Kidney (tissue), 22 donors: Measurements from ENCODE around the gene ICOSLG. TPM values are rescaled to one million over a fixed set of nuclear protein-coding genes. Genes with fewer than 3 reads are reported as not detected.
"Not testable (repeated sequence)": the region's sequence is repeated elsewhere in the genome, so short reads cannot be mapped to it uniquely, and the experiment has no call there.

Source experiments
- DNase-seq, 5 donors: peaks; one replicate each; pipeline ENCODE4 v3.0.0-alpha.2; 2013 to 2020
- FAIRE-seq: peaks from 2 replicates; lab custom pipeline; 2012; peaks lifted over from hg19 to GRCh38; lab: Jason Lieb, UNC
- H3K27ac ChIP-seq, 2 donors: one replicate each; pipeline ENCODE4 v1.7.0; 2013; ENCODE audit warnings: low read depth in 2 of 2, low read length in 2 of 2, inconsistent platforms in 1 of 2
- H3K27me3 ChIP-seq: one replicate; pipeline ENCODE4 v1.7.1; 2013; ENCODE audit warnings: low read length, inconsistent platforms; ENCODE audit not compliant: control insufficient read depth, insufficient read depth
- H3K36me3 ChIP-seq, 3 donors: one replicate each; pipeline versions ENCODE4 v1.7.0 to v1.7.1; 2013; ENCODE audit warnings: low read length in 3 of 3, control low read depth in 1 of 3, inconsistent platforms in 1 of 3; ENCODE audit not compliant: insufficient read depth in 3 of 3, control insufficient read depth in 2 of 3
- H3K4me1 ChIP-seq, 3 donors: one replicate each; pipeline versions ENCODE4 v1.7.0 to v1.7.1; 2013; ENCODE audit warnings: low read length in 3 of 3, inconsistent platforms in 1 of 3, low read depth in 1 of 3; ENCODE audit not compliant: control insufficient read depth in 2 of 3, insufficient read depth in 2 of 3
- H3K4me3 ChIP-seq, 3 donors: one replicate each; pipeline versions ENCODE4 v1.7.0 to v1.8.1; 2013; ENCODE audit warnings: low read length in 3 of 3, control low read depth in 1 of 3, inconsistent platforms in 1 of 3
- H3K9ac ChIP-seq, 3 donors: one replicate each; pipeline versions ENCODE4 v1.7.0 to v1.7.1; 2013; ENCODE audit warnings: low read length in 3 of 3, control low read depth in 1 of 3, inconsistent platforms in 1 of 3
- H3K9me3 ChIP-seq, 3 donors: one replicate each; pipeline versions ENCODE4 v1.7.0 to v1.7.1; 2013; ENCODE audit warnings: low read length in 3 of 3, control low read depth in 1 of 3, inconsistent platforms in 1 of 3; ENCODE audit not compliant: control insufficient read depth in 2 of 3, insufficient read depth in 1 of 3
- intact Hi-C: fragments of 100-400 bp; cut with DNase I; formaldehyde crosslinking; loops from one replicate; pipeline ENCODE4 v1.11.1; 2022
- long read RNA-seq, 10 donors: library from polyadenylated mRNA in 1 of 10; unstranded in 1 of 10; transcript quantifications; one replicate each; pipeline ENCODE4 v2.0.0 and lab custom pipeline, GENCODE V29; 2021 to 2026
- polyA plus RNA-seq: library from polyadenylated mRNA; stranded (reverse); fragments of 350-450 nt; fragmentation: Illumina TruSeq; extraction: RNeasy Lipid Tissue Mini Kit (QIAGEN cat#74804); gene quantifications from one replicate; pipeline ENCODE4 v1.2.3, GENCODE V29; 2014; ENCODE audit warnings: low read depth, low replicate concordance; ENCODE audit not compliant: insufficient read depth
- total RNA-seq: library from RNA; stranded (reverse); fragmentation: NEBNext Ultra II Directional; extraction: Animal tissue kit (Norgen Biotek cat#: 25700); gene quantifications from one replicate; pipeline ENCODE4 v1.2.1, GENCODE V29; 2021
- TF ChIP-seq, protein P1 (sequence below): IDR thresholded peaks from 3 replicates; pipeline ENCODE4 v1.5.1; 2012; ENCODE audit warnings: mild to moderate bottlenecking, moderate library complexity, borderline replicate concordance; ENCODE audit not compliant: insufficient read depth; ENCODE audit errors: extremely low read depth
- donor health status: control.
- donor health status: control.
- donor health status: control.
- donor health status: control.
- donor health status: control.
- donor health status: DM: yes; HTN: yes; CAD: no.
- donor health status: Normal renal cell carcinoma (clear cell type).

The ICOSLG gene, protein sequence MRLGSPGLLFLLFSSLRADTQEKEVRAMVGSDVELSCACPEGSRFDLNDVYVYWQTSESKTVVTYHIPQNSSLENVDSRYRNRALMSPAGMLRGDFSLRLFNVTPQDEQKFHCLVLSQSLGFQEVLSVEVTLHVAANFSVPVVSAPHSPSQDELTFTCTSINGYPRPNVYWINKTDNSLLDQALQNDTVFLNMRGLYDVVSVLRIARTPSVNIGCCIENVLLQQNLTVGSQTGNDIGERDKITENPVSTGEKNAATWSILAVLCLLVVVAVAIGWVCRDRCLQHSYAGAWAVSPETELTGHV
- total RNA-seq (10.2 TPM), polyA plus RNA-seq (3.0 TPM)
- long read RNA-seq, donor 1 = 0 reads
- long read RNA-seq, donor 2 = 0 reads
- long read RNA-seq, donor 3, full-length matches to known transcripts = 1 of 1 reads
- long read RNA-seq, donor 3, partial matches to known transcripts = 0 of 1 reads
- long read RNA-seq, donor 3, other reads (novel, unspliced or antisense) = 0 of 1 reads
- long read RNA-seq, donor 4 = 0 reads
- long read RNA-seq, donor 5 = 0 reads
- long read RNA-seq, donor 6 = 0 reads
- long read RNA-seq, donor 7, full-length matches to known transcripts = 3 of 12 reads
- long read RNA-seq, donor 7, partial matches to known transcripts = 0 of 12 reads
- long read RNA-seq, donor 7, other reads (novel, unspliced or antisense) = 9 of 12 reads
- long read RNA-seq, donor 8 = 0 reads
- long read RNA-seq, donor 9 = 0 reads
- long read RNA-seq, donor 10 = 0 reads

DNA sequence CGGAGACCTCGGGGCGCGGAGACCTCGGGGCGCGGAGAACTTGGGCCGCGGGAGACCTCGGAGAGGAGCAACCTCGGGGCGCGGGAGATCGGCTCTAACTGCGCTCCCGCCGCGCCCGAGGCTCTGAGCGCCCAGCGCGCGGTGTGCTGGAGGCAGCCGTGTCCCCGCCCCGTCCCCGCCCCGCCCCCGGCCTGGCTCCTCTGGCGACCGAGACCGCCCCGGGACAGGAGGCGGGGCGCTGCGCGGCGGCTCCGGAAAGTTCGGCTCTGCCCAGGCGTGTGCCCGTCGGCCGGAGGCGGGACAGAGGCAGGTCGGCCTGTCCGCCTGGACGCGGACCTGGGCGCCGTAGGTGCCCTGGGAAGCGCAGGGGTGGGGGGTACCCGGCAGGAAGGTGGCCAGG, at the start of gene ICOSLG:
ICOSLG (minus strand) TSS at position 102 of the 400 bp plus-strand sequence. CDS start 126 bp downstream, outside the sequence.
- DNase-seq, H3K9me3 ChIP-seq, H3K27me3 ChIP-seq, H3K9ac ChIP-seq, FAIRE-seq, H3K4me1 ChIP-seq, intact Hi-C loops, H3K4me3 ChIP-seq, H3K27ac ChIP-seq, H3K36me3 ChIP-seq: not testable (repeated sequence)

DNA sequence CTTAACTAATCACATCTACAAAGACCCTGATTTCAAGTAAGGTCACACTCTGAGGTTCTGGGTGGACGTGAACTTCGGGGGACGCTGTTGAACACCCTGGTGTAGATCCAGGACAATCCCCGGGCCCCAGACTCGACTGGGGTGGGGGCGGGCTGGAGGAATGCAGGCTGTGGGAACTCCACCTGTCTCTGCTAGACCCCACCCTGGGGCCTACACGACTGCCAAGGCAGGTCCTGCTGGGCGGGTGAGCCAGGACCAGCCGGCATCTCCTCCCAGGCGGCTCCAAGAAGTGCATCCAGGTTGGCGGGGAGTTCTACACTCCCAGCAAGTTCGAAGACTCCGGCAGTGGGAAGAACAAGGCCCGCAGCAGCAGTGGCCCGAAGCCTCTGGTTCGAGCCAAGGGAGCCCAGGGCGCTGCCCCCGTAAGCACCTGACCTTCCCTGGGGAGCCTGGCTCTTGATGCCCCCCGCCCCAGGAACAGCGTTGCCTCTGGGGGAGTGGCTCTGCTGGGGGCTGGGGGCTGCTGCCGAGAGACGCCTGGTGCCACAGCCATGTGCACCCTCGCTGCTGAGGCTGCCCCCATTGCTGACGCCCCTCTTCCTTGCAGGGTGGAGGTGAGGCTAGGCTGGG, 48.8 kb upstream of the ICOSLG start:
- H3K27ac ChIP-seq = no peak overlapping the region
- intact Hi-C loops = no loop called here
- peak in 1 of 5 donors; percentile 56 for DNase-seq
- H3K27me3 ChIP-seq = no peaks in the 10 kb centered on the region
- no peak for FAIRE-seq
- H3K4me3 ChIP-seq = no peak overlapping the region
- no peak overlapping the region for H3K9ac ChIP-seq
- TF ChIP-seq, protein P1, sequence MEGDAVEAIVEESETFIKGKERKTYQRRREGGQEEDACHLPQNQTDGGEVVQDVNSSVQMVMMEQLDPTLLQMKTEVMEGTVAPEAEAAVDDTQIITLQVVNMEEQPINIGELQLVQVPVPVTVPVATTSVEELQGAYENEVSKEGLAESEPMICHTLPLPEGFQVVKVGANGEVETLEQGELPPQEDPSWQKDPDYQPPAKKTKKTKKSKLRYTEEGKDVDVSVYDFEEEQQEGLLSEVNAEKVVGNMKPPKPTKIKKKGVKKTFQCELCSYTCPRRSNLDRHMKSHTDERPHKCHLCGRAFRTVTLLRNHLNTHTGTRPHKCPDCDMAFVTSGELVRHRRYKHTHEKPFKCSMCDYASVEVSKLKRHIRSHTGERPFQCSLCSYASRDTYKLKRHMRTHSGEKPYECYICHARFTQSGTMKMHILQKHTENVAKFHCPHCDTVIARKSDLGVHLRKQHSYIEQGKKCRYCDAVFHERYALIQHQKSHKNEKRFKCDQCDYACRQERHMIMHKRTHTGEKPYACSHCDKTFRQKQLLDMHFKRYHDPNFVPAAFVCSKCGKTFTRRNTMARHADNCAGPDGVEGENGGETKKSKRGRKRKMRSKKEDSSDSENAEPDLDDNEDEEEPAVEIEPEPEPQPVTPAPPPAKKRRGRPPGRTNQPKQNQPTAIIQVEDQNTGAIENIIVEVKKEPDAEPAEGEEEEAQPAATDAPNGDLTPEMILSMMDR = no peak
- no peaks in the 10 kb centered on the region for H3K4me1 ChIP-seq
- H3K36me3 ChIP-seq = no peaks in the 10 kb centered on the region
- no peaks in the 10 kb centered on the region for H3K9me3 ChIP-seq

DNA sequence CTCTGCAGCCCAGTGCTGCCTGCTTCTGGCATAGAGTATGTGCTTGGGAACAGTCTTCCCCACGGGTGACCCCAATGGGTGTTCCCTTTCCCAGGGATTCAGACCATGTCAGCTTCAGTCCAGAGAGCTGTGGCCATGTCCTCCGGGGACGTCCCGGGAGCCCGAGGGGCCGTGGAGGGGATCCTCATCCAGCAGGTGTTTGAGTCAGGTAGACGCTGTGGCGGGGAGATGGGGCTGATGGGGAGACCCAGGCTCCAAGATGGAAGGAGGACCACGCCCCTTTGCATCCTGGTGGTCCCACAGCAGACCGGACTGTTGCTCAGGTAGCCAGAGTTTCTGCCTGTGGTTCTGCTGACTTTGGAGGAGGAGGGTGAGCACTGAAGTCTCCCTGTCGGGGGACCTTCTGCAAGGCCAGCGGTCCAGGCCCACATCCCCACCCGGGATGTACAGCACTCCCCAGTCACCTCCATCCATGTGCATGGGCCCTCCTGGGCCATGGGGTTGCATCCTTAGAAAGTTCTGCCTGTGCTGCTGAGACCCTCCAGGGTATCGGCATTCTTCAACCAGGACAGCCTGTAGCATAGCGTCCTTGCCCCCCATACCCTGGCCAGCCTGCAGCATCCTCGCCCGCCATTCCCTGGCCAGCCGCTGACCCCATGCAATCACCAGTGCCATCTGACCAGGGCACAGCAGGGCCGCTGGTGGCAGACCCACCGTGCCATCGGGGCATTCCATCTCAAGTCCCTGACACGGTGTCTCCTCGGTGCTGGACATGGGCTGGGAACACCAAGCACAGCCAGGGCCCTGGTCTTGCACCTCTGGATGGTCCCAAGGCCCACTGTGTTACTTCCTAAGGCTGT, 47.7 kb upstream of the ICOSLG start:
- Histone ChIP-seq H3K4me1 (no peaks in the 10 kb centered on the region), H3K27me3 (no peaks in the 10 kb centered on the region), H3K27ac (no peak overlapping the region), H3K36me3 (no peaks in the 10 kb centered on the region), H3K4me3 (no peak overlapping the region), H3K9me3 (no peaks in the 10 kb centered on the region), H3K9ac (no peak overlapping the region)
- TF ChIP-seq, protein P1 = no peak
- intact Hi-C loops = no loop called here
- no peak for FAIRE-seq
- peak in 1 of 5 donors; percentile 61 for DNase-seq
